GM21360 (cell line): ENCODE data around the gene CLPTM1.
"Not testable (repeated sequence)": the region's sequence is repeated elsewhere in the genome, so short reads cannot be mapped to it uniquely, and the experiment has no call there.

Experiments
- ATAC-seq: cut with Tn5 transposase; IDR thresholded peaks from one replicate; pipeline ENCODE4 v1.9.1; 2021; ENCODE audit warnings: mild to moderate bottlenecking, moderate library complexity; ENCODE audit not compliant: unreplicated experiment

Gene CLPTM1

GRCh38 chr19:44939668-44940067, 15.5 kb upstream of the CLPTM1 start:
- no peak for ATAC-seq

GRCh38 chr19:44942067-44942571, 13.1 kb upstream of the CLPTM1 start, which contains the start of gene APOC4:
Gene APOC4 (plus strand): TSS chr19:44942237. CDS start chr19:44942278, 41 bp downstream.
- no peak for ATAC-seq

DNA sequence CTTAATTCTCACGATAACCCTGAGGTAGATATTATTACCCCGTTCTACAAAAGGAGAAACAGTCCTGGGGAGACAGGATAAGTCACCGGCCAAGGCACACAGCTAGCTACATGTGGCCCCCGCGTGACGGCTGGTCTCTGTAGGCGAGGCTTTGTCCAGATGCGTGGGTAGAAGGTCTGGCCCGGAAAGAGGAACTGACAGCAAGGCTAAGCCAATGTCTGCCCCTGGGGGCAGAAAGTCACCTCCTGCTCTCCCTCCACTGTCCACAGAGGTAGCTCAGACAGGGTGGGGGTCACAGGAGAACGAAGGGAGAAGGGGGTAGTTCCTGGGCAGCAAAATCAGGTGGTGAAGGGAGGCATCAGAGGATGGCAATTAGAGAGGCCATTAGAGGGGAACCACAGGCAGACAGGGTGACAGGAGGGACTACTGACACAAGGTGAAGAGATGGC, 11.4 kb upstream of the CLPTM1 start:
- ATAC-seq = peak; percentile 64

GRCh38 chr19:44947041-44947581, 8.1 kb upstream of the CLPTM1 start:
- ATAC-seq = no peak

DNA sequence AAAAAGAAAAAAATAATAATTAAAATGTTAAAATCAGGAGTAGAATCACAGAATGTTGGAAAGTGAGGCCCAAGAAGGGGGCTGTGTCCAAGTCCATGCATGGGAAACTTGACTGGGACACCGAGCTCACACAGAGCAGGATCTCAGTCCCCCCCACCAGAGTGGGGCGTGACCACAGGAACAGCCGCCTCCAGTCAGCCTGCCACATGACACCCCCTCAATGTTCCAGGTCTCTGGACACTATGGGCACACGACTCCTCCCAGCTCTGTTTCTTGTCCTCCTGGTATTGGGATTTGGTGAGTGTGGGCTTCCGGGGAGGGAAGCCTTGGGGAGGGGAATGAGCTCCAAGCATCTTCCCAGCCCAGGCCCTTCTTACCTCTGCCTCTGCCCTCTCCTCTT, 6.9 kb upstream of the CLPTM1 start:
- no peak for ATAC-seq

DNA sequence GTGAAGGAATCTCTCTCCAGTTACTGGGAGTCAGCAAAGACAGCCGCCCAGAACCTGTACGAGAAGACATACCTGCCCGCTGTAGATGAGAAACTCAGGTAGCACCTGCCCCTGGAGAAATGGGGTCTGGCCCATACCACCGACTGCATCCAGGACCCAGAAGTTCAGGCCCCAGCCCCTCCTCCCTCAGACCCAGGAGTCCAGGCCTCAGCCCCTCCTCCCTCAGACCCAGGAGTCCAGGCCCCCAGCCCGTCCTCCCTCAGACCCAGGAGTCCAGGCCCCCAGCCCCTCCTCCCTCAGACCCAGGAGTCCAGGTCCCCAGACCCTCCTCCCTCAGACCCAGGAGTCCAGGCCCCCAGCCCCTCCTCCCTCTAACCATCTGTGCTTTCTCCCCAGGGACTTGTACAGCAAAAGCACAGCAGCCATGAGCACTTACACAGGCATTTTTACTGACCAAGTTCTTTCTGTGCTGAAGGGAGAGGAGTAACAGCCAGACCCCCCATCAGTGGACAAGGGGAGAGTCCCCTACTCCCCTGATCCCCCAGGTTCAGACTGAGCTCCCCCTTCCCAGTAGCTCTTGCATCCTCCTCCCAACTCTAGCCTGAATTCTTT, 6.3 kb upstream of the CLPTM1 start:
- no peak for ATAC-seq

DNA sequence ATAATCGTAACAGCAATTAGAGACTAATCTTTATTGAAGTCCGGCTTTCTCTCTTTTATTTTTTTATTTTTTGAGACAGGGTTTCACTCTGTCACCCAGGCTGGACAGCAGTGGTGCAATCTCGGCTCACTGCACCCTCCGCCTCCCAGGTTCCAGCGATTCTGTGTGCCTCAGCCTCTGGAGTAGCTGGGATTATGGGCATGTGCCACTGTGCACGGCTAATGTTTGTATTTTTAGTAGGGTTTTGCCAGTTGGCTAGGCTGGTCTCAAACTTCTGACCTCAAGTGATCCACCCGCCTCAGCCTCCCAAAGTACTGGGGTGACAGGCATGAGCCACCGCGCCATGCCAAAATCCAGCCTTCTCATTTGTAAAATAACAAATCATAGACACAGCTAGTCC, 5.6 kb upstream of the CLPTM1 start:
- ATAC-seq = no peak

- no peak for ATAC-seq
Measured at GRCh38 chr19:44951179-44952159, 3.7 kb upstream of the CLPTM1 start.

DNA sequence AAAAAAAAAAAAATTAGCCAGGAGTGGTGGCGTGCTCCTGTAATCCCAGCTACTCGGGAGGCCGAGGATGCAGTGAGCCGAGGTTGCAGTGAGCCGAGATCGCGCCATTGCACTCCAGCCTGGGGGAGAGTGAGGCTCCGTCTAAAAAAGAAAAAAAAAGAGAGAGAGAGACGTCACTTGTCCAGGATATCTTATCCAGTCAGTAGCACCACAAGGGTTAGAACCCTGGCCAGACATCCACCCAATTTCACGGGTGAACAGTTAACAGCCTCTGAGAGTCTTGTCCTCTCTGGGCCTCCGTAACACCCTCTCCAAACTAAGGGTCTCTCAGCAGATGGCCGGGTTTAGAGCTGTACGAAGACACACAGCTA, 917 bp upstream of the CLPTM1 start:
- peak; percentile 5 for ATAC-seq

GRCh38 chr19:44955505-44956439, 592 bp downstream of the CLPTM1 start:
- no peak for ATAC-seq

GRCh38 chr19:44957526-44957925, 2.3 kb downstream of the CLPTM1 start:
- ATAC-seq = no peak

- ATAC-seq = no peak
Measured at GRCh38 chr19:44958090-44958489, 2.9 kb downstream of the CLPTM1 start.

GRCh38 chr19:44959691-44960090, 4.5 kb downstream of the CLPTM1 start:
- no peak for ATAC-seq

DNA sequence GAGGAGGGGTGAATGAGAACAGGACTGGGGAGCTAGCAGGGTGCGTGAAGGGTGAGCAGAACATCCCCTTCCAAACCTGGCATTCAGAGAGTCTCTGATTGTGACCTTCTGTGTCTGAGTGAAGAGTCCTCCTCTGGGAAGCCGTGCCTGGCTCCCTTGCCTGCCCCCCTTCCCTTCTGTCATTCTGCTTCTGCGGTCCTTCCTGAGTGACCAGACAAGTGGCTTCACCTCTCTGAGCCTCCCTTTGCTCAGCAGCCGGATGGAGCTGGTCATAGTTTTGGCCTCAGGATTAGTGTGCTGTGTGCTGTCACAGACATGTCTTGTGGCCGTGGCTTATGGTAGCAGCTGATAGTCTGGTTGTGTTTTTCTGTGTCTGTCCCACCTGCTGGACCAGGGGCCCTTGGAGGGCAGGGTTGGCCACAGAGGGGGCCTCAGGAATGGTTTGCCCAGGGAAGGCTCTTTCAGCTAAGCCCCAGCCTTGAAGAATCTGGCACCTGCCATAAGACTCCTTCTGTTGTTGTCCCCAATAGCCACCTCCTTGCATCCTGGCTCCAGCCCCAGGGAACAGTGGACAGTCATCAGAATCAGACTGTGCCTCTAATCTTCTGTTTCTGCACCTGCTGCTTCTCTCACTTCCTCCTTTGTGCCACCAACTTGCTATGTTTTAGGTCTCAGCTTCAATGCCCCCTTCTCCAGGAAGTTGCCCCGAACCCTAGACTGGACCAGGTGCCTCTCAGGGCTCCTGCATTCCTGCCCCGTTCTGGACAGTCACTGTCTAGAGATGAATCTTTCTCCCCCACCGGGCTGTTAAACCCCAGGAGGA, 5.9 kb downstream of the CLPTM1 start:
- no peak for ATAC-seq

- ATAC-seq = no peak
Measured at GRCh38 chr19:44961821-44962220, 6.6 kb downstream of the CLPTM1 start.

DNA sequence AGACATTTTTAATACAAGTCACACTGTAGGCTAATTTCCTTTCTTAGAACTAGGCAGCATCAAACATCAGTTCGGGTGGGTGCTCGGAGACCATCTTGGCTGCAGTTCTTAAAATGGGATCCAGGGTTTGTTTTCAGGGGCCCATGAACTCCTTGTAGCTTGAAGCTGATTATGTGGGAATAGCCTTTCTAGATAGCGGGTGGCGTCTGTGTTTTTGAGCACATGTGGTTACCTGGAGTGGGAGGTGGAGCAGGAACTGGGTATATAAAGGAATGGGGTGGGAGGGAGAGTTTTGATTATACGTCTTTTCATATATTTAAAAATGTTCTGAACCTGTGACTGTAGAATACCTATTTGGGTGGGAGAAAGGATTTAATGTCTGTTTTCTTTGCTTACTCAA, 12.9 kb downstream of the CLPTM1 start:
- ATAC-seq = no peak

- no peak for ATAC-seq
Measured at GRCh38 chr19:44968670-44969069, 13.5 kb downstream of the CLPTM1 start.

- no peak for ATAC-seq
Measured at GRCh38 chr19:44969437-44969836, 14.3 kb downstream of the CLPTM1 start.

- ATAC-seq = not testable (repeated sequence)
Measured at GRCh38 chr19:44971451-44971850, 16.3 kb downstream of the CLPTM1 start.

DNA sequence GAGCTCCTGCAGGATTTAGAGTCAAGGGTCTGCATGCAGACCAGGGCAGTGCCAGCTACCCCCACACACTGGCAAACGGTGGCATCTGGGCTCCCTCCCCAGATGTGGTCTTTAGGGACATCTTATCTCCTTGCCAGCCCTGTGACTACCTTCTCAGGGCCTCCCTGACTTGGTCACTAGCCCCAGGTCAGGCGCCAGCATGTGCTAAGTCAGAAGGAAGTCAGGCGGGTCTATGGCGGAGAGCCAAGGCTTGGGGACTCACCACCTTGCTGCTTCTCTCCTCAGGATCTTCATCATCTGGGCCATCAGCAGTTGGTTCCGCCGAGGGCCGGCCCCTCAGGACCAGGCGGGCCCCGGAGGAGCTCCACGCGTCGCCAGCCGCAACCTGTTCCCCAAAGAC, 17.6 kb downstream of the CLPTM1 start:
- ATAC-seq = no peak
